HUDEP-2 (cell line): ENCODE measurements around the gene COL5A2.

Experiments
- DNase-seq, 76 experiments: peaks; one replicate each; lab custom pipeline; 2025; ENCODE audit not compliant: unreplicated experiment in 76 of 76; lab: John Stamatoyannopoulos, UW

COL5A2 gene

GRCh38 chr2:189060096-189060642, 119.4 kb downstream of the COL5A2 start:
- no peak for DNase-seq

DNA sequence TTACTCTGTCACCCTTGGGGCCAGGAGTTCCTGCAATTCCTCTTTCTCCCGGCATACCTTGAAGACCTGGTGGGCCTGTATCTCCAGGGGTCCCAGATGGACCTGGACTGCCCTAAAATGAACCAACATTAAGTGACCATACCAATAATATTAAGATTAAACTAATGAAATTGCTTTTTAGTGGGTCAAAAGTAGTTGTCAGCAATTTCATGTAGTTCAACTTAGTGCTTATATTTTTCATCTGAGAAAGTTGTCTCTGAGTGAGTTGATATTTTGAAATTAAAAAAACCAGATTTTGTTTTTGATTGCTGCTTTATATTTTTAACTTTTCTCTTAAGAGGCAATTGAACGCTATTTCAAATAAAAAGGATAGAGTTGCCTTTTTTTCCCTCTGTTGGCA, 122.2 kb downstream of the COL5A2 start:
- DNase-seq: no peak

DNA sequence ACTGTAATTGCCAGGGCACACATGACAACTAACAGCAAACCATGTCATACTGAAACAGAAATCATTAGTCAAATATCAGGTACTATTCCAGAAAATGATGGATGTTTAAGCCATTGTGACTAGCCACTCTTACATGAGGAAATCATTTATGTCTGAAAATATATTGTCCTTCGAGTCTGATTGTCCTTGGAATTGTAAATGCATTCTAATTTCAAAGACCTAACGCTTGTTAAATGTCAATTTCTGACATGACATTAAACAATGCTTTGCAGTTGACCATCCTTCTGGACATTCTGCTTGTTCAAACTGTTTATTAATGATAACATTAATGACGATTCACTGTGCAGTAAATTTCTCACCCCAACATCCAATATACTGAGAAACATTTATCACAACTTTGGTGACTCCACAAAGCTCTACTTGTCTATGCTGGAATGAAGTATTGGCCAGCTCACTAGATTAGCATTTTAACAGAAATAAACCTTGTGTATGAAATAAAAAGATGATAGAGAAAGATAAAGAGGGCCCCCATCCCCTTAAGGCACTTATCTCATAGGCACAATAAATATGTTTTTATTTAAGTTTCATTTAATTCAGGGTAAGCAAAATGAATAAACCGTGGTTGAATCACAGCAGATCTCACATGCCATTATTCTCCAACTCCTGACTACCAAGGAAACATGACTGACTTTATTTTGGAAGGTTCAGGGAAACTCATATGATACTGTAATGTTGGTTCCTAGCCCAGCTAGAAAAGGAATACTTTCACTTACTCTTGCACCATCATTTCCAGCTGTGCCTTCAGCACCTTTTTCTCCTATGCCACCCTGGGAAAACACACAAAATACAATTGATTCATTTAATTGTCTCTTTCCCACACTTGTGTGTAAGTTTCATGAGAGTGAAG, 123.1 kb downstream of the COL5A2 start:
- no peak for DNase-seq

DNA sequence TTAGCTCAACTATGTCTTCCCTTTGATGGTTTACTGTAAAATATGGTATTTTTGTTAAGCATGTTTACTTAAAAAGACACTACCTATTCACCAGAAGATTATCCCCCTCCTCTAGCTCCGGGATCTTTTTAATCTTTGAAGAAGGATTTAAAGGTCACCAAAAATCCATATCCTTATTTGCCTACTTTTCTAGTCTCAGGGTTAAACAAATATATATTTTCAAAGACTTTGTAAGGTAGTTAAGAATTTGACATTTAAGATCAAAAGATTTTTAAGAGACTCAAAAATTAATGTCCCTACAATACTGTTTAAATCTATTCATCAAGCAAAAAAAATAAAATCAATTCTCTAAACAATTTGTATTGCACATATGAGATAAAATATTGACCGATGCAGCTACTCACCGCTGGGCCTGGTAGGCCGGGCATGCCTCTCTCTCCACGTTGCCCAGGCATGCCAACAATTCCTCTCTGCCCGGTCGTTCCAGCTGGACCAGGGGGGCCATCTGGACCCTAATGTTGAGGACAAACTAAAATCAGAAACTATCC, 129.3 kb downstream of the COL5A2 start:
- DNase-seq: no peak

DNA sequence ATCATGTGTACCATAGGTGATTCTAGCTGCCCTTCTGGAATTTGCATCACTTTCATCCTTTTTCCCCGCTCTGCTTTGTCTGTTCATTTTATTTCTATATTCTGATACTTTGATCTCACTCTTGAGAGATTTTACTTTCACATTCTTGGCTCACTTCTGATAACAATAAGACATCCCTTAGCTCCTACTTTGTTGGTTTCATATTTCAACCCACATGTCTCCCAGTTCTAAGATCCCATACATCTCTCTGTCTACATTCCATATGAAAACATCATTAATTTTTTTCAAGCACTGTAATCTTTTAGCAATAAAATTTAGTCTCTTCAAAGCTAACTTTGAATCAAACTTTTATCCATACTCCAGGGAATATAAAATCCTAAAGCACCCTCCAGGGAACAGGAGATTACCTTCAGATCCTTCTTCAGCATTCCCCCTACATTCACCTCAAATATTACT, 129.8 kb downstream of the COL5A2 start:
- no peak for DNase-seq

DNA sequence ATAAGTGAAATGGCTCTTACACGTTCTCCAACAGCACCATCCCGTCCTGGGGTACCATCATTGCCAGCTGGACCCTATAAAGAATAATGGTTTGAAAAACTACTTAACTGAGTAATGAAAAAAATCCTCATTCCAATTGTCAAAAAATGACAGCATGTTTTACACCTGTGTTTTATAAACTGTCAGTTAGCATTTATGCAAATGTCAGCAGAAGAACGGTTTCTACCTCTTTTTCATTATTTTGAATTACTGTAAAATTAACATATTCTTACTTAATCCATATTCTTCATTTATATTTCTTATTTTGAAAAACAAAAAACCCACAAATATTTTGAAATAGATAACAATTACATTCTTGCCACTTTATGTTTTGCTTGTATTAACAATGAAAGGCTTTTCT, 131.4 kb downstream of the COL5A2 start:
- no peak for DNase-seq

GRCh38 chr2:189047171-189047888, 132.2 kb downstream of the COL5A2 start:
- no peak for DNase-seq

- no peak for DNase-seq
Measured at GRCh38 chr2:189046320-189046719, 133.2 kb downstream of the COL5A2 start.

DNA sequence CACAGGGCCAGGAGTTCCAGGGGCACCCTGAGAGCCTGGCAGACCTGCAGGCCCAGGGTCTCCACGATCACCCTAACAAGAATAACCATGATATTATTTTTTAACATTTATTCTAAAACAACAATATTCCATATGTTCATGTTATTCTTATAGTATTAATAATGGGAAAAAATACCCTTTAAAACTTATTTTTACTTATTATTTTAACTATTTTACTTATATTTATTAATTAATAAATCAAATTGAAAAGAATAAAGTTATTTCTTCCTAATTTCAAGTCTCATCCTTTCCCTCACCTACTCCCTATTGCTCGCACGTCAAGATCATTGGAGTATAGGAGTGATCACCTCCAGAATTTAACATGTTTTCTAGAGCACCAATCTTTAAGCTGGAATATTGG, 133.7 kb downstream of the COL5A2 start:
- no peak for DNase-seq

DNA sequence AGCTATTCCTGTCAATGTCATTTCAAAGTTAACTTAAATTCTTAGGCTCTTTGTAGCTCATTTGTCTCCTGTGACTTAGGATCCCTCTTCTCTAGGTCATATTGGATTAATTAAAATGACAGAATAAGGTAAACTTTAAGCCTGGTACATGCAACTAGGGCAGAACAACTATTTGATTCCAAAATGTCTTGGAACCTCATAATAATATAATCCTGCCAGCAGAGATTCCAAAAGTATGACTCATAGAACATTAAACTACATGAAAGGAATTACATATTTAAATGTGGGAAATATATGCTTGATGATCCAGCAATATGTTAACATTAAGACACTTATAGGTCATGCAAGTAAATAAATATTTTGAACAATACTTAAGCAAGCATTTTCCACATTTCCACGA, 142.0 kb downstream of the COL5A2 start:
- DNase-seq: no peak

- DNase-seq: no peak
Measured at GRCh38 chr2:189024901-189025618, 154.5 kb downstream of the COL5A2 start.

DNA sequence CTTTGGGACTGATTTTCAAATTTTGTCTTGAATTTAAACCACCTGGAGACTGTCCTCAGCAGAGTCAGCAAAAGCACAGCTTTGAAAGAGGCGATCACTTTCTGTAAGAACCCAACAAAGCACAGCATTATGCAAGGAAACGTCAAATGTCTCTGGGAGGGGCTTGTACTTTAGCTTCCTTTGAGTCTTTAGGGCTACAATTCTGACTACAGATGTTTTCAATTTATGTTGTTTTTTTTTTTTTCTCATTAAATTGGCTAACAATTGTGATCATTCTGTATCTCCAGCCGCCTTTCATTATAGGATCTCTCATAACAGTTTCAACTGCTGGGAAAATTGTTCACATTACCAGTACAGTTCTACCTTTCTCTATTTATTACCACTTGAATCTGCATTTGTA, 157.1 kb downstream of the COL5A2 start:
- no peak for DNase-seq

- no peak for DNase-seq
Measured at GRCh38 chr2:189022053-189022481, 157.5 kb downstream of the COL5A2 start.

- DNase-seq: no peak
Measured at GRCh38 chr2:189020179-189020578, 159.4 kb downstream of the COL5A2 start.

GRCh38 chr2:189018631-189019030, 160.9 kb downstream of the COL5A2 start:
- DNase-seq: no peak

DNA sequence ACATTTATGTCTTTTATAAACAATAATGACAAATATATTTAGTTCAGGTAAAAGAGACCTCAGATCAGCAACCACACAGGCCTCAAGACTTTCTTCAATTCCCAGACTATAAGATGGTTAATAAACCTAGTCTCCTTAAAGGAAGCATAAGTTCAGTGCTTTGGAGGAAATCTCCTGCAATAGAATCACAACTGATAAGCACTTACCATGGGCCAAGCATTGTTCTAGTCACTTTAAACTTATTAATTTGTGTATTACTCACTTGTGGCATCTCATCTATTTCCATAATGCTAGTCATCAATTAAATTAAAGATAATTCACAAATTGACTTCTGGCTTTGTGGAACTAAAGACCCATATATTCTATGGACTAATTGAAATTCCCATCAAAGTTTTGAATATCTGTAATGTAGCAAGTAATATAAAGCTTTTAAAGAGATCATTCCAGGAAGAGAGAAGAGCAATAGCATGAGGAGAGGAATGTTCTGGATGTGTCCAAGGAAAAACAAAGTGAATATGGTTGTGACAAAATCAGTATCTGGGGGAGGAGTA, 163.2 kb downstream of the COL5A2 start:
- no peak for DNase-seq

DNA sequence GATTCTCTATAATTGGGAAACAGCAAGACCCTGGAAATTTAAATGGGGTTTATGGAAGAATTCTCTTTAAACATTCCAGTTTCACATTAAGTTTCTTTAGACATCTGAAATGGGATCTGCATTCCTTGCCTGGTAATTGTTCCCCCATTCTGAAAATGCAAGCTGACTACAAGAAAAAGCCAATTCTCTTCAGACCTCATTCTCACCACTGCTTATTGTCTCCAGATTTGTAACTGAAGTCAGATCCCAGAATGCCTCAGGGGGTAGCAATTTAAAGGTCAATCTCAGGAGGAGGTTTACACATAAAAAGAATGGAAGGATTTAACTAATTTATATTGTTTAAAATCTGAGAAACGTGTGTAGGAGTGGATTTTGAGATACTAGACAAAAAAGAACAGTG, 164.2 kb downstream of the COL5A2 start:
- DNase-seq: no peak

- DNase-seq: no peak
Measured at GRCh38 chr2:189014449-189015138, 165.0 kb downstream of the COL5A2 start.

GRCh38 chr2:189013671-189014448, 165.7 kb downstream of the COL5A2 start:
- no peak for DNase-seq
